WTC11 (cell line): ENCODE data around the gene CDK12.

Experiments
- ELF4 ChIP-seq: sonication (generic); formaldehyde crosslinking; IDR thresholded peaks from 2 replicates; pipeline ENCODE4 v1.8.1; 2022; ENCODE audit warnings: low read depth, mild to moderate bottlenecking, moderate library complexity, missing genetic modification reagents
- FOXP1 ChIP-seq: sonication (generic); formaldehyde crosslinking; IDR thresholded peaks from 2 replicates; pipeline ENCODE4 v1.8.0; 2022; ENCODE audit warnings: missing genetic modification reagents, mild to moderate bottlenecking, moderate library complexity, borderline replicate concordance
- NFE2L1 ChIP-seq: sonication (generic); formaldehyde crosslinking; IDR thresholded peaks from 2 replicates; pipeline ENCODE4 v1.8.1; 2023; ENCODE audit warnings: missing genetic modification reagents
- TF ChIP-seq, protein P1 (sequence below): fragments of 200-600 bp; IDR thresholded peaks from 2 replicates; pipeline ENCODE4 v1.8.0; 2022; ENCODE audit warnings: antibody characterized with exemption
- TF ChIP-seq, protein P2 (sequence below): sonication (generic); formaldehyde crosslinking; IDR thresholded peaks from 2 replicates; pipeline ENCODE4 v1.8.0; 2022; ENCODE audit warnings: mild to moderate bottlenecking, missing genetic modification reagents
- TF ChIP-seq, protein P3 (sequence below): sonication (generic); formaldehyde crosslinking; IDR thresholded peaks from 2 replicates; pipeline ENCODE4 v1.8.1; 2023; ENCODE audit warnings: mild to moderate bottlenecking, missing genetic modification reagents, borderline replicate concordance
- TF ChIP-seq, protein P4 (sequence below): sonication (generic); formaldehyde crosslinking; IDR thresholded peaks from 2 replicates; pipeline ENCODE4 v1.8.0; 2022; ENCODE audit warnings: mild to moderate bottlenecking, missing genetic modification reagents
- TF ChIP-seq, protein P5 (sequence below): sonication (generic); formaldehyde crosslinking; IDR thresholded peaks from 2 replicates; pipeline ENCODE4 v1.8.1; 2023; ENCODE audit warnings: mild to moderate bottlenecking, missing genetic modification reagents, moderate library complexity
- TF ChIP-seq, protein P6 (sequence below): sonication (generic); formaldehyde crosslinking; IDR thresholded peaks from 2 replicates; pipeline ENCODE4 v1.8.1; 2023; ENCODE audit warnings: mild to moderate bottlenecking, missing genetic modification reagents, moderate library complexity

DNA sequence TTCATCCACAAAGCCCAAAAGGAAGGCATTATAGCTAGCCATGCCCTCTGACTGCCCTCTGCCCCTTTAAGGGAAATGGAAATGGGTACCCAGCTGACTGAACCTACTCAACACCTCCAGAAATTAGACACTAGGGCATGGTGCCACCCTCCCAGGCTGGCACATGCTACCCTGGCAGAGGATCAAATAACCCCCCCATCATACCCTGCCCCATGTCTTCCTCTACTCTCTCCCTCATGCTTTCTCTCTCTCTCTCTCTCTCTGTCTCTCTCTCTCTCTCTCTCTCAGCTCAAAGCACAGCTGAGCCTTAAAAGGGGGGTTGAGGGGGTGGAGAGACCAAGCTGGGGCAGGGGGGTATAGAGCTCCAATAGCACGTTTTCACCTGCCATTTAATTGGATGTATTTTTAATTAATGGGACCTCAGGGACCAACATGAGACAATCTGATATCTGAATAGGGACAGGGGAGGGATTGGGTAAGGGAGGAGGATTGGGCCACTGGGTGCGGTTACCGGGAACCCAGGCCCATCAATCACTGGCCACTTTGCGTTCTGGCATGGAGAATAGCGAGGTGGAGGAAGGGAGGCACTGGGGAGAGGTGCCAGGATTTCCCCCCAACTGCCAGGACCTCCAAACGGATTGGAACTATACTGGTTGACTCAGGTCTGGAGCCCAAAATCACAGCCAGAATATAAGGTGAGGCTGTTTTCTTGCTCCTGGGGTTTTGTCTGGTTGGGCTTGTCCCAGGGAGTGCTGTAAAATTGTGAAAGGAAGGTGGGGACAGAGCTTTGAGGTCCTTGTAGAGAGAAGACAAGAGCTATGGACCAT is 88.7 kb downstream of the CDK12 start:
- TF ChIP-seq, protein P1, sequence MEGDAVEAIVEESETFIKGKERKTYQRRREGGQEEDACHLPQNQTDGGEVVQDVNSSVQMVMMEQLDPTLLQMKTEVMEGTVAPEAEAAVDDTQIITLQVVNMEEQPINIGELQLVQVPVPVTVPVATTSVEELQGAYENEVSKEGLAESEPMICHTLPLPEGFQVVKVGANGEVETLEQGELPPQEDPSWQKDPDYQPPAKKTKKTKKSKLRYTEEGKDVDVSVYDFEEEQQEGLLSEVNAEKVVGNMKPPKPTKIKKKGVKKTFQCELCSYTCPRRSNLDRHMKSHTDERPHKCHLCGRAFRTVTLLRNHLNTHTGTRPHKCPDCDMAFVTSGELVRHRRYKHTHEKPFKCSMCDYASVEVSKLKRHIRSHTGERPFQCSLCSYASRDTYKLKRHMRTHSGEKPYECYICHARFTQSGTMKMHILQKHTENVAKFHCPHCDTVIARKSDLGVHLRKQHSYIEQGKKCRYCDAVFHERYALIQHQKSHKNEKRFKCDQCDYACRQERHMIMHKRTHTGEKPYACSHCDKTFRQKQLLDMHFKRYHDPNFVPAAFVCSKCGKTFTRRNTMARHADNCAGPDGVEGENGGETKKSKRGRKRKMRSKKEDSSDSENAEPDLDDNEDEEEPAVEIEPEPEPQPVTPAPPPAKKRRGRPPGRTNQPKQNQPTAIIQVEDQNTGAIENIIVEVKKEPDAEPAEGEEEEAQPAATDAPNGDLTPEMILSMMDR, result no peak
- TF ChIP-seq, protein P2, sequence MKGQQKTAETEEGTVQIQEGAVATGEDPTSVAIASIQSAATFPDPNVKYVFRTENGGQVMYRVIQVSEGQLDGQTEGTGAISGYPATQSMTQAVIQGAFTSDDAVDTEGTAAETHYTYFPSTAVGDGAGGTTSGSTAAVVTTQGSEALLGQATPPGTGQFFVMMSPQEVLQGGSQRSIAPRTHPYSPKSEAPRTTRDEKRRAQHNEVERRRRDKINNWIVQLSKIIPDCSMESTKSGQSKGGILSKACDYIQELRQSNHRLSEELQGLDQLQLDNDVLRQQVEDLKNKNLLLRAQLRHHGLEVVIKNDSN, result no peak
- TF ChIP-seq, protein P3, sequence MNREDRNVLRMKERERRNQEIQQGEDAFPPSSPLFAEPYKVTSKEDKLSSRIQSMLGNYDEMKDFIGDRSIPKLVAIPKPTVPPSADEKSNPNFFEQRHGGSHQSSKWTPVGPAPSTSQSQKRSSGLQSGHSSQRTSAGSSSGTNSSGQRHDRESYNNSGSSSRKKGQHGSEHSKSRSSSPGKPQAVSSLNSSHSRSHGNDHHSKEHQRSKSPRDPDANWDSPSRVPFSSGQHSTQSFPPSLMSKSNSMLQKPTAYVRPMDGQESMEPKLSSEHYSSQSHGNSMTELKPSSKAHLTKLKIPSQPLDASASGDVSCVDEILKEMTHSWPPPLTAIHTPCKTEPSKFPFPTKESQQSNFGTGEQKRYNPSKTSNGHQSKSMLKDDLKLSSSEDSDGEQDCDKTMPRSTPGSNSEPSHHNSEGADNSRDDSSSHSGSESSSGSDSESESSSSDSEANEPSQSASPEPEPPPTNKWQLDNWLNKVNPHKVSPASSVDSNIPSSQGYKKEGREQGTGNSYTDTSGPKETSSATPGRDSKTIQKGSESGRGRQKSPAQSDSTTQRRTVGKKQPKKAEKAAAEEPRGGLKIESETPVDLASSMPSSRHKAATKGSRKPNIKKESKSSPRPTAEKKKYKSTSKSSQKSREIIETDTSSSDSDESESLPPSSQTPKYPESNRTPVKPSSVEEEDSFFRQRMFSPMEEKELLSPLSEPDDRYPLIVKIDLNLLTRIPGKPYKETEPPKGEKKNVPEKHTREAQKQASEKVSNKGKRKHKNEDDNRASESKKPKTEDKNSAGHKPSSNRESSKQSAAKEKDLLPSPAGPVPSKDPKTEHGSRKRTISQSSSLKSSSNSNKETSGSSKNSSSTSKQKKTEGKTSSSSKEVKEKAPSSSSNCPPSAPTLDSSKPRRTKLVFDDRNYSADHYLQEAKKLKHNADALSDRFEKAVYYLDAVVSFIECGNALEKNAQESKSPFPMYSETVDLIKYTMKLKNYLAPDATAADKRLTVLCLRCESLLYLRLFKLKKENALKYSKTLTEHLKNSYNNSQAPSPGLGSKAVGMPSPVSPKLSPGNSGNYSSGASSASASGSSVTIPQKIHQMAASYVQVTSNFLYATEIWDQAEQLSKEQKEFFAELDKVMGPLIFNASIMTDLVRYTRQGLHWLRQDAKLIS (CRISPR knock-in tag), result no peak
- TF ChIP-seq, protein P4, sequence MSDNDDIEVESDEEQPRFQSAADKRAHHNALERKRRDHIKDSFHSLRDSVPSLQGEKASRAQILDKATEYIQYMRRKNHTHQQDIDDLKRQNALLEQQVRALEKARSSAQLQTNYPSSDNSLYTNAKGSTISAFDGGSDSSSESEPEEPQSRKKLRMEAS (CRISPR knock-in tag), result no peak
- TF ChIP-seq, protein P5, sequence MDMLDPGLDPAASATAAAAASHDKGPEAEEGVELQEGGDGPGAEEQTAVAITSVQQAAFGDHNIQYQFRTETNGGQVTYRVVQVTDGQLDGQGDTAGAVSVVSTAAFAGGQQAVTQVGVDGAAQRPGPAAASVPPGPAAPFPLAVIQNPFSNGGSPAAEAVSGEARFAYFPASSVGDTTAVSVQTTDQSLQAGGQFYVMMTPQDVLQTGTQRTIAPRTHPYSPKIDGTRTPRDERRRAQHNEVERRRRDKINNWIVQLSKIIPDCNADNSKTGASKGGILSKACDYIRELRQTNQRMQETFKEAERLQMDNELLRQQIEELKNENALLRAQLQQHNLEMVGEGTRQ, result no peak
- TF ChIP-seq ELF4 (CRISPR knock-in tag) (no peak), NFE2L1 (CRISPR knock-in tag) (no peak), FOXP1 (no peak)
- TF ChIP-seq, protein P6, sequence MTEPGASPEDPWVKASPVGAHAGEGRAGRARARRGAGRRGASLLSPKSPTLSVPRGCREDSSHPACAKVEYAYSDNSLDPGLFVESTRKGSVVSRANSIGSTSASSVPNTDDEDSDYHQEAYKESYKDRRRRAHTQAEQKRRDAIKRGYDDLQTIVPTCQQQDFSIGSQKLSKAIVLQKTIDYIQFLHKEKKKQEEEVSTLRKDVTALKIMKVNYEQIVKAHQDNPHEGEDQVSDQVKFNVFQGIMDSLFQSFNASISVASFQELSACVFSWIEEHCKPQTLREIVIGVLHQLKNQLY (CRISPR knock-in tag), result no peak
